HG03354 (cell line): Measurements from ENCODE around the gene PDE11A.
"Not testable (repeated sequence)": the region's sequence is repeated elsewhere in the genome, so short reads cannot be mapped to it uniquely, and the experiment has no call there.

ENCODE experiments used
- ATAC-seq: cut with Tn5 transposase; IDR thresholded peaks from one replicate; pipeline ENCODE4 v1.9.1; 2021; ENCODE audit warnings: mild to moderate bottlenecking; ENCODE audit not compliant: unreplicated experiment, poor library complexity, severe bottlenecking

Gene PDE11A

GRCh38 chr2:177843188-177843587 lies 229.4 kb downstream of the PDE11A start:
- ATAC-seq, result no peak

GRCh38 chr2:177842243-177842642 lies 230.3 kb downstream of the PDE11A start:
- ATAC-seq, result no peak

- ATAC-seq, result not testable (repeated sequence)
Measured at GRCh38 chr2:177835418-177836204, 237.0 kb downstream of the PDE11A start.

GRCh38 chr2:177832611-177833433 lies 239.8 kb downstream of the PDE11A start:
- ATAC-seq, result no peak

- ATAC-seq, result no peak
Measured at GRCh38 chr2:177830881-177831386, 241.6 kb downstream of the PDE11A start.

- no peak for ATAC-seq
Measured at GRCh38 chr2:177828557-177828956, 244.0 kb downstream of the PDE11A start.

GRCh38 chr2:177826897-177827296 lies 245.7 kb downstream of the PDE11A start:
- no peak for ATAC-seq

GRCh38 chr2:177822941-177823340 lies 249.6 kb downstream of the PDE11A start:
- ATAC-seq, result no peak

GRCh38 chr2:177818412-177818811 lies 254.2 kb downstream of the PDE11A start:
- no peak for ATAC-seq

GRCh38 chr2:177817300-177817699 lies 255.3 kb downstream of the PDE11A start:
- no peak for ATAC-seq

GRCh38 chr2:177816766-177817165 lies 255.8 kb downstream of the PDE11A start:
- ATAC-seq, result no peak

GRCh38 chr2:177812713-177813396 lies 259.7 kb downstream of the PDE11A start:
- no peak for ATAC-seq

- ATAC-seq, result no peak
Measured at GRCh38 chr2:177810906-177811305, 261.7 kb downstream of the PDE11A start.

GRCh38 chr2:177808984-177809809 lies 263.4 kb downstream of the PDE11A start:
- no peak for ATAC-seq

- no peak for ATAC-seq
Measured at GRCh38 chr2:177806025-177806424, 266.6 kb downstream of the PDE11A start.

- no peak for ATAC-seq
Measured at GRCh38 chr2:177799531-177799930, 273.0 kb downstream of the PDE11A start.

GRCh38 chr2:177797808-177798207 lies 274.8 kb downstream of the PDE11A start:
- ATAC-seq, result no peak

GRCh38 chr2:177796654-177797415 lies 275.7 kb downstream of the PDE11A start:
- no peak for ATAC-seq

GRCh38 chr2:177796011-177796410 lies 276.6 kb downstream of the PDE11A start:
- no peak for ATAC-seq
